Lung (tissue), 12 donors: ENCODE data around the gene CAPN2. TPM values are rescaled to one million over a fixed set of nuclear protein-coding genes. Genes with fewer than 3 reads are reported as not detected.

ENCODE experiments used
- ATAC-seq: fragments of 200-7000 bp; cut with Tn5 transposase; one replicate; pipeline ENCODE4 v1.9.1; 2020; ENCODE audit warnings: moderate number of reproducible peaks; ENCODE audit not compliant: insufficient read depth, low FRiP score
- DNase-seq, 3 donors: peaks; one replicate each; pipeline ENCODE4 v3.0.0-alpha.2; 2013 to 2017
- H3K27ac ChIP-seq, 2 donors: one replicate each; pipeline ENCODE4 v1.5.1; 2013; ENCODE audit warnings: mild to moderate bottlenecking in 2 of 2, moderate library complexity in 2 of 2, control low read depth in 1 of 2, inconsistent platforms in 1 of 2, low read depth in 1 of 2, low read length in 1 of 2
- H3K27me3 ChIP-seq, 3 donors: one replicate each; pipeline ENCODE4 v1.5.1; 2013; ENCODE audit warnings: low read length in 2 of 3; ENCODE audit not compliant: control insufficient read depth in 3 of 3, insufficient read depth in 3 of 3
- H3K36me3 ChIP-seq, 4 donors: one replicate each; pipeline ENCODE4 v1.5.1; 2013; ENCODE audit warnings: low read length in 4 of 4, mild to moderate bottlenecking in 1 of 4, moderate library complexity in 1 of 4; ENCODE audit not compliant: control insufficient read depth in 4 of 4, insufficient read depth in 4 of 4
- H3K4me1 ChIP-seq, 5 donors: one replicate each; pipeline ENCODE4 v1.5.1; 2013; ENCODE audit warnings: low read length in 5 of 5, mild to moderate bottlenecking in 2 of 5, moderate library complexity in 1 of 5; ENCODE audit not compliant: control insufficient read depth in 5 of 5, insufficient read depth in 5 of 5
- H3K4me3 ChIP-seq: one replicate; pipeline ENCODE4 v1.5.1; 2013; ENCODE audit warnings: mild to moderate bottlenecking, control low read depth, moderate library complexity
- H3K9ac ChIP-seq, 2 donors: one replicate each; pipeline ENCODE4 v1.5.1; 2013; ENCODE audit warnings: low read length in 2 of 2, control low read depth in 1 of 2; ENCODE audit not compliant: insufficient read depth in 1 of 2
- H3K9me3 ChIP-seq, 4 donors: one replicate each; pipeline ENCODE4 v1.5.1; 2013; ENCODE audit warnings: low read length in 3 of 4, mild to moderate bottlenecking in 1 of 4, moderate library complexity in 1 of 4; ENCODE audit not compliant: control insufficient read depth in 4 of 4, insufficient read depth in 3 of 4
- CTCF ChIP-seq: IDR thresholded peaks from 2 replicates; pipeline ENCODE4 v1.5.1; 2012; ENCODE audit warnings: mild to moderate bottlenecking; ENCODE audit errors: control extremely low read depth, extremely low read depth
- whole genome bisulfite sequencing, 2 donors: extraction: QIAGEN DNeasy Blood & Tissue Kit; methylation state at CpG; one replicate each; pipeline ENCODE4 v1.1.7; 2013; 5-methylcytosine and 5-hydroxymethylcytosine counted together
- polyA plus RNA-seq, 2 donors: library from polyadenylated mRNA; stranded (reverse); fragments of 200-250 nt; gene quantifications; one replicate each; pipeline ENCODE4 v1.2.1, GENCODE V29; 2013
- total RNA-seq, 2 donors: library from RNA; depleted of rRNA in 1 of 2; stranded (reverse); fragments of >200 nt in 1 of 2; gene quantifications; one replicate each; pipeline ENCODE4 v1.2.1, GENCODE V29; 2014 to 2021
- donor health status: control.
- donor health status: control.
- donor health status: Bipolar disorder and iron deficiency.
- donor health status: healthy.
- donor health status: DM: yes; HTN: yes; CAD: no.

CAPN2 gene
- total and polyA plus RNA-seq, 4 donors = 144 to 353 (median 168) TPM

- Histone ChIP-seq H3K27ac (no peak overlapping the region), H3K9me3 (no peaks in the 10 kb centered on the region), H3K36me3 (peaks cover 21 to 62% (median 30%) of the 10 kb centered on the region in 4 donors), H3K4me1 (peaks cover 0 to 11% (median 5%) of the 10 kb centered on the region in 5 donors), H3K9ac (no peak overlapping the region), H3K4me3 (no peak overlapping the region), H3K27me3 (no peaks in the 10 kb centered on the region)
- DNase-seq (no peak), ATAC-seq (no peak)
- WGBS, 2 donors = 65 to 80% methylated on average over 15 of the region's 15 CpGs
- no peak for TF ChIP-seq CTCF
Measured at GRCh38 chr1:223752721-223753515, 40.6 kb downstream of the CAPN2 start.

GRCh38 chr1:223754681-223755431 is 42.5 kb downstream of the CAPN2 start:
- ATAC-seq (no peak), DNase-seq (no peak)
- no peak for TF ChIP-seq CTCF
- Histone ChIP-seq H3K27ac (no peak overlapping the region), H3K4me3 (no peak overlapping the region), H3K4me1 (no peaks in the 10 kb centered on the region), H3K27me3 (no peaks in the 10 kb centered on the region), H3K9me3 (no peaks in the 10 kb centered on the region), H3K36me3 (peaks cover 25 to 74% (median 39%) of the 10 kb centered on the region in 4 donors), H3K9ac (no peak overlapping the region)
- 93 to 95% methylated on average over 17 of the region's 17 CpGs for WGBS, 2 donors

- WGBS, 2 donors = 92 to 97% methylated on average over 9 of the region's 9 CpGs
Measured at GRCh38 chr1:223755432-223755792, 43.1 kb downstream of the CAPN2 start.

More at GRCh38 chr1:223755432-223755792, 43.1 kb downstream of the CAPN2 start:
- H3K4me1 ChIP-seq = peaks cover 0 to 4% (median 0%) of the 10 kb centered on the region in 5 donors
- H3K27me3 ChIP-seq = no peaks in the 10 kb centered on the region
- TF ChIP-seq CTCF = no peak
- H3K36me3 ChIP-seq = peaks cover 26 to 78% (median 37%) of the 10 kb centered on the region in 4 donors
- H3K9me3 ChIP-seq = no peaks in the 10 kb centered on the region
- no peak overlapping the region for H3K9ac ChIP-seq
- H3K4me3 ChIP-seq = no peak overlapping the region
- ATAC-seq (no peak), DNase-seq (no peak)
- H3K27ac ChIP-seq = no peak overlapping the region
